GM06990 (cell line): ENCODE data around the gene GABRA5.

Source experiments
- DNase-seq: peaks from one replicate; pipeline ENCODE4 v3.0.0-alpha.2; 2011; ENCODE audit not compliant: insufficient read length; ENCODE audit errors: extremely low read depth
- H3K27me3 ChIP-seq: replicated peaks from 2 replicates; pipeline ENCODE4 v1.6.0; 2011; ENCODE audit warnings: low read length; ENCODE audit not compliant: control insufficient read depth, insufficient read depth
- H3K36me3 ChIP-seq: 2 replicates; pipeline ENCODE4 v1.5.1; 2011; ENCODE audit warnings: low read length; ENCODE audit not compliant: control insufficient read depth, insufficient read depth
- H3K4me3 ChIP-seq: replicated peaks from 2 replicates; pipeline ENCODE4 v1.5.1; 2011; ENCODE audit warnings: low read depth, mild to moderate bottlenecking, control low read depth, low read length
- CTCF ChIP-seq: IDR thresholded peaks from 2 replicates; pipeline ENCODE4 v1.5.1; 2011; ENCODE audit warnings: low read length, control low read depth, mild to moderate bottlenecking, inconsistent platforms; ENCODE audit not compliant: insufficient read depth, poor library complexity, severe bottlenecking

Gene GABRA5

GRCh38 chr15:26864664-26865191 lies 2.1 kb upstream of the GABRA5 start:
- Histone ChIP-seq H3K27me3 (no peaks in the 10 kb centered on the region), H3K36me3 (no peaks in the 10 kb centered on the region), H3K4me3 (no peak overlapping the region)
- DNase-seq, result no peak
- TF ChIP-seq CTCF, result peak; percentile 25

DNA sequence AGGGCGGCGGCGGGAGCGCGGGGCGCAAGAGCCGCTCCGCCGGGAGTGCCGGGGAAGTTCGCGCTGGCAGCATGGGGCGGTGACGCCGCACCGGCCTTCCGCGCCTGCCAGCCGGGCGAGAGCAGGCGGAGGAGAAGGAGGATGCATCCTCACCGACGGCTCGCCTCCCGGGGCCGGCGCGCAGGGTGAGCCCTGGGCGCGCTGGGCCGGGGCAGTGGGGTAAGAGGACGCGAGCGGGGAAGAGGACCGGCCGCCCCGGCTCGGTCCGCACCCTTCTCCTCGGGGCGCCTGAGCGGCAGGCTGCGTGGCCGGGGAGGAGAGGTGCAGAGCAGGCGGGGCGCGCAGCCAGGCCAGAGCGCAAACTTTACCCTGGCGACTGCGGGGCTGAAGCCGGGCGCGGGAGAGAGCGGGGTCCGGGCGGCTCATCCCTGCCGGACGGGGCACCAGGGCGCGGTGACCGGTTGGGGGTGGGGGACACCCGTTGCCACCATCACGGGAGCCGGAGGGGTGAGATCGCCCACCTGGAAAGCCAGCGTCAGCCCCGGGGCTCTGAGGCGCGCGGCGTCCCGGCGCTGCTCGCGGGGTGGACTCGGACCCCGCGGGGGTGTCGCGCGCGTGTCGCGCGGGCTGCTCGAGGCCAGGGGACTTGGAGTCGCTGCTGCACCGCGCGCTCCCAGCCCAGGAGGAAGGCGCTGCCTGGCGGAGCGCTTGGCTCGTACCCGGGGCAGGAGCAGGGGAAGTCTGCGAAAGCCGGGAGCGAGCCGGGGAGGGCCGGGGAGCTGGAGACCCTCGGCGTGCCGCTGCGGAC lies 542 bp downstream of the GABRA5 start:
- Histone ChIP-seq H3K4me3 (no peak overlapping the region), H3K27me3 (no peaks in the 10 kb centered on the region), H3K36me3 (no peaks in the 10 kb centered on the region)
- DNase-seq, result no peak
- TF ChIP-seq CTCF, result no peak

DNA sequence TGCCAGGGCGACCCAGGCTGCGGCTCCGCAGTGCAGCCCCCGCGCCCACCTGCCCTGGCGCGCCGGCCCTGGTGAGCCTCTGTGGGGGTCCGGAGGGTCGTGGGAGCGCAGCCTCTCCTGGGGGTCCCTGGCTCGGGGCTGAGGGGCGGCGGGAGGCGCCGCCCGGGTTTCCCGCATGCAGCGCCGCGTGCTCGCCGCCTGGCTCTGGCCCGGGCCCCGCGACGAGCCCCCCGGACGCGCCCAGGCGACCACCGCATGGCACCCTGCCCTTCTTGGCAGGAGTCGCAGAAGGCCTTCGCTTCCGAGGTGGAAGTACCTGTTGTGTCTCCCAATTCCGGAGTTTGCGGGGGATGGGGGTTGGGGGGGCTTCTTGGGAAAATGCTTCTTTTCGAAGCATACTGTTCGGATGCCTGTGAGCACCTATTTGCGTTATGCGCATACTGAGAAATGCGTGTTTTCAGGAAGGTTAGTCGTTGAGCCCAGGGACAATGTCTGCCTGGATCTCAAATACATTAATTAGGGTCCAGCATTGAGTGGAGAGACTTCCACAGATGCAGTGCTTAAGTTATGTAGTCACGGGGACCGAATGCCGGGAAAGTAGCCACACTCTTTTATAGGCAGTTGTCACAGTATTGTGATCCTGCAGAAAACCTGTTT lies 1.3 kb downstream of the GABRA5 start:
- no peaks in the 10 kb centered on the region for H3K36me3 ChIP-seq
- H3K4me3 ChIP-seq, result no peak overlapping the region
- DNase-seq, result no peak
- TF ChIP-seq CTCF, result no peak
- no peaks in the 10 kb centered on the region for H3K27me3 ChIP-seq

DNA sequence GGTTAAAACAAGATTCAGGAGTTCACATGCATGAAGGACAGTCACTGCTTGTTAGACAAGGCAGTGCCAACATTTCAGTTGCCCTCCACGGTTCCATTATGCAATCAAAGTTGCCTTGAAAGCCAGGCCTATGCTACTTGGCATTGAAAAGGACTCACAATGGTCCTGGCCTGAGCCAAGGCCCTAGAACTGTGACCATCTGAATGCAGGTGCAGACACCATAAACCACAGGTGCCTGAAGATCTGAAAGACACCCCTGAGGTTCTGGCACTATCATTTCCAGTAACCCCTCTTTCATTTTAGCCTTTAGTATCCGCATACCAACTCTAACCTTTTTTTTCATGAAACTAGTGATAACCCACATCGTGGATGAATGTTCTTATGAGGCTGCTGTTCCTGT lies 2.8 kb downstream of the GABRA5 start:
- no peak for DNase-seq
- no peak overlapping the region for H3K4me3 ChIP-seq
- H3K36me3 ChIP-seq, result no peaks in the 10 kb centered on the region
- no peaks in the 10 kb centered on the region for H3K27me3 ChIP-seq
- TF ChIP-seq CTCF, result no peak

DNA sequence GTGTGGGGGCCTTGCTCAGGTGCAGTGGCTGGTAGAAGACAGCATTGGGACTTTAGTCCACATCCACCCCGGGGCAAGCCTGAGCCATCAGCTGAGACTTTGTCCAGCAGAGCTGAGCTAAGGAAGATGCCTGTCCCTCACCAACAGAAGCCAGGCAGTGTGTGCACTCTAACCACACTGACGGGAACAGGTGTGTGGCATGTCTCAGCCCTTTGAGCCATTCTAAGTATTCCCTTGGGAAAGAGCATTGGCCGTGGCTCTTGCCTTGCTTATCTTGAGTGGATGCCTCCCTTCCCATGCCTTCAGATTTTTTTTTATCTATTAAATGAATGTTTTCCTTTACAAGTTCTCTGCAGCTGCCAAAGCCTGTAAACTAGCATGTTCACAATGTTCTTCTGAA lies 3.5 kb downstream of the GABRA5 start:
- no peak for TF ChIP-seq CTCF
- DNase-seq, result no peak
- Histone ChIP-seq H3K36me3 (no peaks in the 10 kb centered on the region), H3K27me3 (no peaks in the 10 kb centered on the region), H3K4me3 (no peak overlapping the region)
